Neuron (in vitro differentiated cells): Measurements from ENCODE around the gene VASP.

Source experiments
- H2AFZ ChIP-seq: one replicate; pipeline ENCODE4 v1.6.1; 2013; ENCODE audit warnings: low read depth, mild to moderate bottlenecking, inconsistent platforms, low read length, moderate library complexity
- H3K27me3 ChIP-seq: one replicate; pipeline ENCODE4 v1.6.1; 2013; ENCODE audit warnings: low read length; ENCODE audit not compliant: insufficient read depth
- H3K36me3 ChIP-seq: one replicate; pipeline ENCODE4 v1.6.1; 2013; ENCODE audit warnings: low read length; ENCODE audit not compliant: insufficient read depth
- H3K4me1 ChIP-seq: one replicate; pipeline ENCODE4 v1.6.1; 2013; ENCODE audit warnings: low read length; ENCODE audit not compliant: insufficient read depth
- H3K4me3 ChIP-seq: 2 replicates; pipeline ENCODE4 v1.5.1; 2013; ENCODE audit warnings: mild to moderate bottlenecking, low read length, moderate library complexity
- H3K9me3 ChIP-seq: one replicate; pipeline ENCODE4 v1.6.1; 2013; ENCODE audit warnings: low read length

The VASP gene

GRCh38 chr19:45477713-45478453 lies 29.4 kb upstream of the VASP start:
- peaks cover 5% of the 10 kb centered on the region for H3K4me1 ChIP-seq
- H2AFZ ChIP-seq, result no peak overlapping the region
- H3K9me3 ChIP-seq, result no peaks in the 10 kb centered on the region
- no peaks in the 10 kb centered on the region for H3K27me3 ChIP-seq
- peak overlapping the region; percentile 59 for H3K4me3 ChIP-seq
- no peaks in the 10 kb centered on the region for H3K36me3 ChIP-seq

DNA sequence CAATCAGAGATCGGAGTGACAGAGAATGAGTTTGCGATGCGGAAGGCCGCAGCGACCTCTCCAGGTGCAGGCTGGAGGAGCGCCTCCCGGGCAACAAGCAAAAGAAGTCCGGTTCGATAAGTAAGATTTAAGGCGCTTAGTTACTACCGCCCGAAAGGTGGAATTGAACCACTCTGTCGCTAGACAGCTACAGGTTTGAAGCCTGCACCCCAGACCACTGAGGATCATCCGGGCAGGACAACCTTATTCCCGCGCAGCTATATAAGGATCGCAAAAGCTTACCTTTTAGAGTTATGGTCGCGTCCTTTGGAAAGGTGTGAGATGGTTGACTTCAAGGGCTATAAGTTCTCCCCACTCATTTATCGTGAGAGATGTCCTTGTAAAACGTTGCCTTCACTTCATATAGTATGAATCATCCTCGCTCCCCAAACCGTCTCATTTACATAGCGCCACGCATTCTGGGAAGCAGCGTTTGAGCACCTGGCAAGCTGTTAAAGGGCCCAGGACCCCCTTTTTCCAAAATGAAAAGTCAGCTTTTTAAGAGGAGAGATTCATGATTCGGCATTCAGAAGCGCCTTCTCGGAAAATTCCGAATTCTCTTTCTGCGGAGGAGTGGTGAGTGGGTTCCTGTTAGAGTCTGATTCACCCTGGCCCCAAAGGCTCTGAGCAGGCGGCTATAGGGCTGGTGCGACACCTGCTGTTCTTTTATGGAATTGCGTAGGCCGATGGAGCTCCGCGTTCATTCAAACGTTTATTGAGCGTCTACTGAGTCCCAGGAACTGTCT lies 28.6 kb upstream of the VASP start:
- Histone ChIP-seq H3K27me3 (no peaks in the 10 kb centered on the region), H3K4me3 (peak overlapping the region; percentile 59), H2AFZ (peak overlapping the region; percentile 37), H3K9me3 (no peaks in the 10 kb centered on the region), H3K36me3 (no peaks in the 10 kb centered on the region), H3K4me1 (peaks cover 5% of the 10 kb centered on the region)

DNA sequence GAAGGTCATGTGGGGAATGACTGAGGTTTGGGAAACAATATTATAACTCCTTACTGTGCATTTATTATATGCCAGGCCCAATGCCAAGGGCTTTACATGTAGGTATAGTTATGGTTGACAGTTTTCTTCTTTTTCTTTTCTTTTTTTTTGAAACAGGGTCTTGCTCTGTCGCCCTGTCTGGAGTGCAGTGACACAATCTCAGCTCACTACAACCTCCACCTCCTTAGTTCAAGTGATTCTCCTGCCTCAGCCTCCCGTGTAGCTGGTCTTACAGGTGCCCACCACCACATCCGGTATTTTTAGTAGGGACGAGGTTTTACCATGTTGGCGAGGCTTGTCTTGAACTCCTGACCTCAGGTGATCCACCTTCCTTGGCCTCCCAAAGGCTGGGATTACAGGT lies 24.2 kb upstream of the VASP start:
- Histone ChIP-seq H3K4me3 (no peak overlapping the region), H3K4me1 (peaks cover 1% of the 10 kb centered on the region), H2AFZ (no peak overlapping the region), H3K9me3 (no peaks in the 10 kb centered on the region), H3K36me3 (no peaks in the 10 kb centered on the region), H3K27me3 (no peaks in the 10 kb centered on the region)

GRCh38 chr19:45484273-45484945 lies 22.9 kb upstream of the VASP start:
- H3K4me1 ChIP-seq, result no peaks in the 10 kb centered on the region
- no peak overlapping the region for H3K4me3 ChIP-seq
- H3K27me3 ChIP-seq, result no peaks in the 10 kb centered on the region
- no peaks in the 10 kb centered on the region for H3K9me3 ChIP-seq
- no peaks in the 10 kb centered on the region for H3K36me3 ChIP-seq
- no peak overlapping the region for H2AFZ ChIP-seq

DNA sequence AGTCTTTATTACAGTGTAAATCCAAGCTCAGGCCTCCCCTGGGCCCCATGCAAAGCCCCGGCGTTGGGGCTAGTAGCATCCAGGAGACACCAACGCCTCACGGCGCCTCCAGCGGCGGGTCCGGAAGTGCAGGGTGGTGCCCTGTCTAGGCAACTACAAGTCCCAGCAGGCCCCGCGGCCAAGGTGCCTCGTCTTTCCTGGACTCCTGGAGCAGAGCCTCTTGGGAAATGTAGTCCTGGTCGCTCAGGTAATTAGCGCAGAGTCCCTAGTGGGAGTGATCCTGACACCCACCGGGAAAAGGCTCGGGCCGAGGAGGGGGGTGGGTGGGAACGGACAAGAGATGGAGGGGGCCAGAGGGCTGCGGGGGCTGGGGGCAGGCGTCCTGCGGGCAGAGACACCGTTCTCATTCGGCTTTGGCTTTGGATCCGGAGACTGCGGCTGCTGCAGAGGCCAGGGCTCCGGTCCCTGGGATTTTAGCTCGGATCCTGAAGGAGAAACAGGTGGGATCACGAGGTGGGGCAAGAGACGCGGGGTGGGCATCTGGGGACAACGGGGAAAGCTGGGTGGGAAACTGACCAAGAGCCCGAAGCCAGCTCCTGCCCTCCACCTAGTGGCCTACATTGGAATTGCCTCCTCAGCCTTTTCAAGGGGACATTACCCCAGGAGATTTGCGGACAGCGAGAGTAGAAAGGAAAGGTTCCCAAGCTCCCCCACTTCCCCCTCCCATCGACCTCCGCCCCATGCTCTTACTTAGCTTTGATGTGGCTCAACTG lies 21.8 kb upstream of the VASP start:
- Histone ChIP-seq H3K36me3 (no peaks in the 10 kb centered on the region), H3K4me3 (peak overlapping the region; percentile 44), H3K27me3 (no peaks in the 10 kb centered on the region), H3K9me3 (no peaks in the 10 kb centered on the region), H2AFZ (peak overlapping the region; percentile 52), H3K4me1 (no peaks in the 10 kb centered on the region)

- Histone ChIP-seq H3K4me1 (peaks cover 7% of the 10 kb centered on the region), H3K4me3 (no peak overlapping the region)
Measured at GRCh38 chr19:45488708-45489107, 18.6 kb upstream of the VASP start.

DNA sequence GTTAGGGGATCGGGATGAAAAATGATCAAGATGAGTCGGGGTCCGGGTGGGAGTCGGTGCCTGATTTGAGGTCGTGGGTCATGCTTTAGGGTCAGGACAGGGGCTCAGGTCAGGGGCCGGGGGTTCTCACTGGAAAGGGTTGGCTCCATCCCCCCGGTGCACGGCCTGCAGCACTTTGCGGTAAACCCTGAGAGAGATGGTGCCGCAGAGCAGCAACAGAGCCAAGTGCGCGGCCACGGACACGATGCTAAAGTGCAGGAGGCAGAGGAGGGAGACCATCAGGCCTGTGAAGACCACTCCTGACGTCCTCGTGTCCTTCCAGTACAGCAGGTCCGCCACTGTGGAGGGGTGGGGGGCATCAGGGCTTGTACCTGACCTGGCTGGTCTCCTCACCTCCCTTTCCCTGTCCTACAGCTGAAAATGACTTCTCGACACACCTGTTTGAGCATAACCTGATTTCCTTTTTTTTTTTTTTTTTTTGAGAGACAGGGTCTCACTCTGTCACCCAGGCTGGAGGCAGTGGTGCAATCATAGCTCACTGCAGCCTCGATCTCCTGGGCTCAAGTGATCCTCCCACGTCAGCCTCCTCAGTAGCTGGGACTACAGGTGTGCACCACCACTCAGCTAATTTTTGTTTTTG lies 17.9 kb upstream of the VASP start:
- H3K9me3 ChIP-seq, result no peaks in the 10 kb centered on the region
- no peak overlapping the region for H3K4me3 ChIP-seq

More at GRCh38 chr19:45488708-45489107, 18.6 kb upstream of the VASP start:
- Histone ChIP-seq H3K27me3 (no peaks in the 10 kb centered on the region), H3K36me3 (peaks cover 3% of the 10 kb centered on the region), H3K9me3 (no peaks in the 10 kb centered on the region), H2AFZ (no peak overlapping the region)

GRCh38 chr19:45492137-45492626 lies 15.1 kb upstream of the VASP start:
- Histone ChIP-seq H3K36me3 (peaks cover 16% of the 10 kb centered on the region), H3K4me1 (peaks cover 16% of the 10 kb centered on the region), H3K4me3 (no peak overlapping the region), H2AFZ (no peak overlapping the region), H3K27me3 (no peaks in the 10 kb centered on the region), H3K9me3 (no peaks in the 10 kb centered on the region)

More for the DNA sequence above, 17.9 kb upstream of the VASP start:
- Histone ChIP-seq H3K36me3 (peaks cover 8% of the 10 kb centered on the region), H3K4me1 (peaks cover 7% of the 10 kb centered on the region), H3K27me3 (no peaks in the 10 kb centered on the region), H2AFZ (no peak overlapping the region)

GRCh38 chr19:45492627-45493470 lies 14.4 kb upstream of the VASP start:
- Histone ChIP-seq H3K9me3 (no peaks in the 10 kb centered on the region), H3K27me3 (peaks cover 3% of the 10 kb centered on the region)

DNA sequence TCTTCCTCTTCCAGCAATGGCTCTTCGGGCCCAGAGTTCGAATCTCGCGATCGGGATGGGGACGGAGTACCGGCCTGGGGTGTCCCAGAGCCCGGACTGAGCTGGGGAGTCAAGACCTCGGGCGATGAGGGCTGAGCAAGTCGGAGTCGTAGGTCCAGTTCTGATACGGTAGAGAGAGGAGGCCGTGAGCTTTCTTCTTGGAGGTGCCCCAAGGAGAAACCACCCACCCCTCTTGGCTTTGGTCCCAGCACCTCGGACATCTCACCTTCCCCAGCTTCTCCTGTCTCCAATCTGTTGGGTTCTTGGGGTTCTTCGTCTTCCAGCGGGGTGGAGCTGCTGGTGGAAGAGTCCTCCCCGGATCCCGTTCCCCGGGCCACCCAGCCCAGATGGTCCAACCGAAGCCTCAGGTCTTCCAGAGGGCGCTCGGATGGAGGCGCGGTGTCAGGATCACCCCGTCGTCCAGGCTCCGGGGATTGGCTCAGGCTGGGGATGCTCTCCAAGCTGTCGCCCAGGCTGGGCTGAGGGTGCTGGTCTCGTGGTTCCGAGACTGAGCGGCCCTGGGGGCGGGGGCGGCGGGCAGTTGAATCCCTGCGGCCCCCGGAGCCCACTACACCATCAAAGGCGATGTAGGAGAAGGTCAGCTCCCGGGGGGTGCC lies 12.9 kb upstream of the VASP start:
- Histone ChIP-seq H2AFZ (no peak overlapping the region), H3K4me1 (peaks cover 19% of the 10 kb centered on the region), H3K9me3 (no peaks in the 10 kb centered on the region), H3K27me3 (peaks cover 18% of the 10 kb centered on the region), H3K36me3 (peaks cover 16% of the 10 kb centered on the region), H3K4me3 (no peak overlapping the region)

More at GRCh38 chr19:45492627-45493470, 14.4 kb upstream of the VASP start:
- Histone ChIP-seq H3K36me3 (peaks cover 16% of the 10 kb centered on the region), H3K4me1 (peaks cover 19% of the 10 kb centered on the region), H3K4me3 (peak overlapping the region; percentile 29), H2AFZ (no peak overlapping the region)

DNA sequence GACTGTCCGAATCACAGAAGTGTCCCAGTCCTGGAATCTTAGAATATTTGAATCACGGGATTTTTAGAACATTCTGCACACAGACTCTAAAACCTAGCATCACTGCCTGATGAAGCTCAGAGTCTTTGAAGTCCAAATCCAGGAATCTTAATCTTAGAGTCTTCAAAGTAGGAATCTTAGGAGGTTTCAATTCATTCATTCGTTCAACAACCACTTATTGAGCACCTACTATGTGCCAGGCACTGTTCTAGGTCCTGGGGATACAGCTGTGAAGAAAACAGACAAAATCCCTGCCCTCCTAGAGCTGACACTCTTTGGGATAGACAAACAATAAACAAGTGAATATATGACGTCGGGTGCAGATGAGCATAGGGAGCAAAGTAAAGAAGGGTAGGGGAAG lies 12.1 kb upstream of the VASP start:
- Histone ChIP-seq H3K27me3 (peaks cover 24% of the 10 kb centered on the region), H3K36me3 (peaks cover 16% of the 10 kb centered on the region), H3K9me3 (no peaks in the 10 kb centered on the region), H3K4me1 (peaks cover 19% of the 10 kb centered on the region), H3K4me3 (no peak overlapping the region), H2AFZ (no peak overlapping the region)
